SK-N-SH (cell line): ENCODE results near the gene CIT. TPM values are rescaled to one million over a fixed set of nuclear protein-coding genes. Genes with fewer than 3 reads are reported as not detected.
A peak's percentile ranks its signal among the peaks of the same experiment; 100 is the strongest.

ENCODE experiments used
- CTCF ChIA-PET: fragments of 300-600, 350-600 bp; formaldehyde crosslinking; extraction: SDS; loops from one replicate; lab custom pipeline; 2021; lab: Yijun Ruan, JAX
- POLR2A ChIA-PET: fragments of 350-600 bp; sonication (Branson Sonifier 250); formaldehyde crosslinking; extraction: SDS; loops from one replicate; lab custom pipeline; 2020; ENCODE audit warnings: antibody characterized with exemption, inconsistent platforms; lab: Yijun Ruan, JAX
- DNase-seq: peaks from one replicate; pipeline ENCODE4 v3.0.0; 2012
- H2AFZ ChIP-seq: fragments of 200-600 bp; sonication (generic); 2 replicates; pipeline ENCODE4 v1.8.1; 2016; ENCODE audit warnings: antibody characterized with exemption, mild to moderate bottlenecking, low read depth
- H3F3A ChIP-seq: fragments of 200-600 bp; sonication (generic); replicated peaks from 2 replicates; pipeline ENCODE3; 2016; ENCODE audit warnings: antibody characterized with exemption, mild to moderate bottlenecking; ENCODE audit not compliant: insufficient read depth
- H3K27ac ChIP-seq, 2 experiments: fragments of 200-500 bp in 1 of 2; fragments of 200-600 bp in 1 of 2; sonication (Bioruptor generic) in 1 of 2; sonication (generic), shearing (Covaris generic) in 1 of 2; 2 replicates each; pipeline versions ENCODE4 v1.5.1 to v1.6.1; 2014 to 2016; ENCODE audit warnings: low read depth in 2 of 2, inconsistent platforms in 1 of 2, low read length in 1 of 2, mild to moderate bottlenecking in 1 of 2, mixed read lengths in 1 of 2
- H3K27me3 ChIP-seq: fragments of 200-600 bp; sonication (generic), shearing (Covaris generic); 2 replicates; pipeline ENCODE4 v1.6.1; 2016; ENCODE audit warnings: mixed run types; ENCODE audit not compliant: insufficient read depth
- H3K36me3 ChIP-seq, 2 experiments: fragments of 200-500 bp in 1 of 2; fragments of 200-600 bp in 1 of 2; sonication (Bioruptor generic) in 1 of 2; sonication (generic) in 1 of 2; replicated peaks in 1 of 2; 2 replicates each; pipeline versions ENCODE3 to v1.5.1; 2014 to 2016; ENCODE audit warnings: low read length in 1 of 2, mild to moderate bottlenecking in 1 of 2; ENCODE audit not compliant: insufficient read depth in 2 of 2, control insufficient read depth in 1 of 2
- H3K4me1 ChIP-seq, 2 experiments: fragments of 200-500 bp in 1 of 2; fragments of 200-600 bp in 1 of 2; sonication (Bioruptor generic) in 1 of 2; sonication (generic), shearing (Covaris generic) in 1 of 2; 2 replicates each; pipeline versions ENCODE4 v1.5.1 to v1.6.1; 2014 to 2016; ENCODE audit warnings: low read depth in 1 of 2, low read length in 1 of 2, mixed run types in 1 of 2; ENCODE audit not compliant: insufficient read depth in 2 of 2, control insufficient read depth in 1 of 2
- H3K4me2 ChIP-seq: fragments of 200-600 bp; sonication (generic), shearing (Covaris generic); 2 replicates; pipeline ENCODE4 v1.6.1; 2017; ENCODE audit warnings: mixed run types
- H3K4me3 ChIP-seq, 2 experiments: fragments of 200-500 bp in 1 of 2; fragments of 200-600 bp in 1 of 2; sonication (Bioruptor generic) in 1 of 2; sonication (generic), shearing (Covaris generic) in 1 of 2; 2 replicates each; pipeline versions ENCODE4 v1.5.1 to v1.8.1; 2014 to 2016; ENCODE audit warnings: low read depth in 2 of 2, inconsistent platforms in 1 of 2, low read length in 1 of 2, mild to moderate bottlenecking in 1 of 2, mixed read lengths in 1 of 2, moderate library complexity in 1 of 2
- H3K79me2 ChIP-seq: fragments of 200-600 bp; sonication (generic); 2 replicates; pipeline ENCODE4 v1.8.1; 2017; ENCODE audit warnings: mild to moderate bottlenecking; ENCODE audit not compliant: insufficient read depth
- H3K9ac ChIP-seq: fragments of 200-600 bp; sonication (generic); 2 replicates; pipeline ENCODE4 v1.6.1; 2017; ENCODE audit warnings: mixed run types
- H3K9me2 ChIP-seq: fragments of 200-600 bp; sonication (generic); 2 replicates; pipeline ENCODE4 v1.6.1; 2017; ENCODE audit warnings: mixed run types
- H3K9me3 ChIP-seq: fragments of 200-600 bp; sonication (generic); 2 replicates; pipeline ENCODE4 v1.6.1; 2017; ENCODE audit warnings: mixed run types, mild to moderate bottlenecking, moderate library complexity
- H4K20me1 ChIP-seq: fragments of 200-600 bp; sonication (generic); 2 replicates; pipeline ENCODE4 v1.6.1; 2017; ENCODE audit warnings: mild to moderate bottlenecking, mixed run types; ENCODE audit not compliant: insufficient read depth
- EP300 ChIP-seq, 2 experiments: IDR thresholded peaks; 2 replicates each; pipeline versions ENCODE4 v1.4.0 to v1.6.1; 2012; ENCODE audit warnings: borderline replicate concordance in 1 of 2, low read depth in 1 of 2, low read length in 1 of 2
- FOSL2 ChIP-seq: IDR thresholded peaks from 2 replicates; pipeline ENCODE4 v1.4.0; 2012; ENCODE audit warnings: low read depth, mild to moderate bottlenecking, moderate library complexity, borderline replicate concordance
- FOXM1 ChIP-seq: IDR thresholded peaks from 2 replicates; pipeline ENCODE4 v1.4.0; 2012; ENCODE audit warnings: low read depth, mild to moderate bottlenecking
- JUND ChIP-seq: IDR thresholded peaks from 2 replicates; pipeline ENCODE4 v1.4.0; 2012
- MXI1 ChIP-seq: IDR thresholded peaks from 2 replicates; pipeline ENCODE4 v1.6.1; 2012; ENCODE audit warnings: mild to moderate bottlenecking, low read depth, low read length, improper control_type of control experiment
- NFIC ChIP-seq: IDR thresholded peaks from 2 replicates; pipeline ENCODE4 v1.4.0; 2012; ENCODE audit warnings: borderline replicate concordance
- POLR2AphosphoS5 ChIP-seq: IDR thresholded peaks from 2 replicates; pipeline ENCODE4 v1.6.1; 2012; ENCODE audit warnings: low read depth, low read length
- RCOR1 ChIP-seq: fragments of 150-350 bp; IDR thresholded peaks from 2 replicates; pipeline ENCODE4 v1.6.1; 2017; ENCODE audit warnings: antibody characterized with exemption, low read length
- RXRA ChIP-seq: IDR thresholded peaks from 2 replicates; pipeline ENCODE4 v1.4.0; 2012; ENCODE audit warnings: low read depth, mild to moderate bottlenecking, borderline replicate concordance
- SIN3A ChIP-seq: IDR thresholded peaks from 2 replicates; pipeline ENCODE4 v1.6.1; 2012; ENCODE audit warnings: low read depth, mild to moderate bottlenecking, low read length, moderate library complexity, borderline replicate concordance
- SMC3 ChIP-seq: IDR thresholded peaks from 2 replicates; pipeline ENCODE4 v1.6.1; 2012; ENCODE audit warnings: low read depth, low read length, improper control_type of control experiment
- TAF1 ChIP-seq: IDR thresholded peaks from 2 replicates; pipeline ENCODE4 v1.6.1; 2012; ENCODE audit warnings: low read depth, mild to moderate bottlenecking, low read length, moderate library complexity, borderline replicate concordance
- TCF12 ChIP-seq: IDR thresholded peaks from 2 replicates; pipeline ENCODE4 v1.4.0; 2012
- TEAD4 ChIP-seq: IDR thresholded peaks from 2 replicates; pipeline ENCODE4 v1.4.0; 2012; ENCODE audit warnings: mild to moderate bottlenecking, borderline replicate concordance; ENCODE audit not compliant: insufficient read depth
- WGBS: methylation state at CpG from one replicate; pipeline ENCODE4 v1.1.6; 2017; ENCODE audit warnings: low lambda C conversion rate; 5-methylcytosine and 5-hydroxymethylcytosine counted together
- polyA plus RNA-seq, 3 experiments: library from polyadenylated mRNA; depleted of rRNA; stranded (reverse); fragments of >200 nt; gene quantifications; 2 replicates each; pipeline ENCODE4 v1.2.3, GENCODE V29; 2012
- TF ChIP-seq, protein P1 (sequence below): IDR thresholded peaks from 2 replicates; pipeline ENCODE4 v1.4.0; 2012; ENCODE audit warnings: low read depth
- TF ChIP-seq, protein P2 (sequence below): fragments of 150-350 bp; IDR thresholded peaks from 2 replicates; pipeline ENCODE4 v1.6.1; 2017; ENCODE audit warnings: antibody characterized with exemption, low read length, low read depth, borderline replicate concordance
- TF ChIP-seq, protein P3 (sequence below): IDR thresholded peaks from 2 replicates; pipeline ENCODE4 v1.4.0; 2012; ENCODE audit warnings: low read depth, borderline replicate concordance
- TF ChIP-seq, protein P4 (sequence below): IDR thresholded peaks from 2 replicates; pipeline ENCODE4 v1.6.1; 2012; ENCODE audit warnings: mild to moderate bottlenecking, low read depth, low read length, moderate library complexity
- TF ChIP-seq, protein P5 (sequence below): IDR thresholded peaks from 2 replicates; pipeline ENCODE4; 2012

Gene CIT
- polyA plus RNA-seq, 1 of the 3 experiments (the other 2 are of a cell fraction) = 7.7 TPM

DNA sequence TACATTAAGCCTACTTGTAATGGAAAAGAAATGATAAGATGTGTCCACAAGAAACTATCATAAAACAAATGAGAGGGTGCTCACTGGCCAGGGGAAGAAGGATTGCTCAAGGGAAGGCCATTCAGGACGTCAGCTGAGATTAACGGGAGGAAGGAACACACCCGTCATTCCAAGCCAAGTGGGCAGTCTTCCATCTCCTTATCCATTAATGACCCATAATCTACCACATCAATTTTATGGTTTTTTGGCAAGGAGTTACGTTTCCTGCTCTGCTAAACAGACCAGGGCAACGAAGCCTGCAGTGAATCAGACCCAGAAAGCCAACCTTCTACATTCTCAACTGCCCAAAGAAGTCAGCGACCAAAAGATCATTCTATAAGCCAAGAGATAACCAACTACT is 184.1 kb downstream of the CIT start:
- peak; percentile 58 for DNase-seq
- Histone ChIP-seq H3K27me3 (no peaks in the 10 kb centered on the region), H3K79me2 (no peaks in the 10 kb centered on the region), H3K27ac (peak overlapping the region; percentile 72 to 83), H3K4me3 (no peak overlapping the region), H3K9ac (no peak overlapping the region), H3K36me3 (no peaks in the 10 kb centered on the region), H3K9me2 (no peaks in the 10 kb centered on the region), H4K20me1 (peaks cover 4% of the 10 kb centered on the region; the same call in 1 of the 2 replicates), H3K9me3 (no peaks in the 10 kb centered on the region), H3F3A (peaks cover 20% of the 10 kb centered on the region), H3K4me2 (peak overlapping the region; percentile 63), H3K4me1 (peaks cover 18 to 20% of the 10 kb centered on the region in 2 experiments), H2AFZ (0 out of 2 replicates have a peak overlapping the region, but pooled peaks have one; percentile 7)
- POLR2A ChIA-PET = no interaction called here
- TF ChIP-seq, protein P1, sequence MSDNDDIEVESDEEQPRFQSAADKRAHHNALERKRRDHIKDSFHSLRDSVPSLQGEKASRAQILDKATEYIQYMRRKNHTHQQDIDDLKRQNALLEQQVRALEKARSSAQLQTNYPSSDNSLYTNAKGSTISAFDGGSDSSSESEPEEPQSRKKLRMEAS = peak; percentile 32; the same call in 1 of the 2 replicates
- TF ChIP-seq, protein P2, sequence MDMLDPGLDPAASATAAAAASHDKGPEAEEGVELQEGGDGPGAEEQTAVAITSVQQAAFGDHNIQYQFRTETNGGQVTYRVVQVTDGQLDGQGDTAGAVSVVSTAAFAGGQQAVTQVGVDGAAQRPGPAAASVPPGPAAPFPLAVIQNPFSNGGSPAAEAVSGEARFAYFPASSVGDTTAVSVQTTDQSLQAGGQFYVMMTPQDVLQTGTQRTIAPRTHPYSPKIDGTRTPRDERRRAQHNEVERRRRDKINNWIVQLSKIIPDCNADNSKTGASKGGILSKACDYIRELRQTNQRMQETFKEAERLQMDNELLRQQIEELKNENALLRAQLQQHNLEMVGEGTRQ = no peak
- TF ChIP-seq TAF1 (no peak), TCF12 (peak; percentile 96), TEAD4 (peak; percentile 84), MXI1 (no peak), JUND (peak; percentile 75), SMC3 (no peak), POLR2AphosphoS5 (peak; percentile 75), RXRA (no peak), FOXM1 (no peak), EP300 (IDR thresholded peaks at IDR 0.05; ENCODE audit: borderline replicate concordance in 1 of 2, low read depth in 1 of 2, low read length in 1 of 2) (peak; percentile 71 to 89; a peak in 3 of 4 replicates), FOSL2 (peak; percentile 55; the same call in 1 of the 2 replicates), SIN3A (peak; percentile 71; the same call in 1 of the 2 replicates), NFIC (peak; percentile 99), RCOR1 (peak; percentile 33; the same call in 1 of the 2 replicates)
- TF ChIP-seq, protein P3, sequence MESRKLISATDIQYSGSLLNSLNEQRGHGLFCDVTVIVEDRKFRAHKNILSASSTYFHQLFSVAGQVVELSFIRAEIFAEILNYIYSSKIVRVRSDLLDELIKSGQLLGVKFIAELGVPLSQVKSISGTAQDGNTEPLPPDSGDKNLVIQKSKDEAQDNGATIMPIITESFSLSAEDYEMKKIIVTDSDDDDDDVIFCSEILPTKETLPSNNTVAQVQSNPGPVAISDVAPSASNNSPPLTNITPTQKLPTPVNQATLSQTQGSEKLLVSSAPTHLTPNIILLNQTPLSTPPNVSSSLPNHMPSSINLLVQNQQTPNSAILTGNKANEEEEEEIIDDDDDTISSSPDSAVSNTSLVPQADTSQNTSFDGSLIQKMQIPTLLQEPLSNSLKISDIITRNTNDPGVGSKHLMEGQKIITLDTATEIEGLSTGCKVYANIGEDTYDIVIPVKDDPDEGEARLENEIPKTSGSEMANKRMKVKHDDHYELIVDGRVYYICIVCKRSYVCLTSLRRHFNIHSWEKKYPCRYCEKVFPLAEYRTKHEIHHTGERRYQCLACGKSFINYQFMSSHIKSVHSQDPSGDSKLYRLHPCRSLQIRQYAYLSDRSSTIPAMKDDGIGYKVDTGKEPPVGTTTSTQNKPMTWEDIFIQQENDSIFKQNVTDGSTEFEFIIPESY = peak; percentile 36; the same call in 1 of the 2 replicates
- TF ChIP-seq, protein P4, sequence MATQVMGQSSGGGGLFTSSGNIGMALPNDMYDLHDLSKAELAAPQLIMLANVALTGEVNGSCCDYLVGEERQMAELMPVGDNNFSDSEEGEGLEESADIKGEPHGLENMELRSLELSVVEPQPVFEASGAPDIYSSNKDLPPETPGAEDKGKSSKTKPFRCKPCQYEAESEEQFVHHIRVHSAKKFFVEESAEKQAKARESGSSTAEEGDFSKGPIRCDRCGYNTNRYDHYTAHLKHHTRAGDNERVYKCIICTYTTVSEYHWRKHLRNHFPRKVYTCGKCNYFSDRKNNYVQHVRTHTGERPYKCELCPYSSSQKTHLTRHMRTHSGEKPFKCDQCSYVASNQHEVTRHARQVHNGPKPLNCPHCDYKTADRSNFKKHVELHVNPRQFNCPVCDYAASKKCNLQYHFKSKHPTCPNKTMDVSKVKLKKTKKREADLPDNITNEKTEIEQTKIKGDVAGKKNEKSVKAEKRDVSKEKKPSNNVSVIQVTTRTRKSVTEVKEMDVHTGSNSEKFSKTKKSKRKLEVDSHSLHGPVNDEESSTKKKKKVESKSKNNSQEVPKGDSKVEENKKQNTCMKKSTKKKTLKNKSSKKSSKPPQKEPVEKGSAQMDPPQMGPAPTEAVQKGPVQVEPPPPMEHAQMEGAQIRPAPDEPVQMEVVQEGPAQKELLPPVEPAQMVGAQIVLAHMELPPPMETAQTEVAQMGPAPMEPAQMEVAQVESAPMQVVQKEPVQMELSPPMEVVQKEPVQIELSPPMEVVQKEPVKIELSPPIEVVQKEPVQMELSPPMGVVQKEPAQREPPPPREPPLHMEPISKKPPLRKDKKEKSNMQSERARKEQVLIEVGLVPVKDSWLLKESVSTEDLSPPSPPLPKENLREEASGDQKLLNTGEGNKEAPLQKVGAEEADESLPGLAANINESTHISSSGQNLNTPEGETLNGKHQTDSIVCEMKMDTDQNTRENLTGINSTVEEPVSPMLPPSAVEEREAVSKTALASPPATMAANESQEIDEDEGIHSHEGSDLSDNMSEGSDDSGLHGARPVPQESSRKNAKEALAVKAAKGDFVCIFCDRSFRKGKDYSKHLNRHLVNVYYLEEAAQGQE = peak; percentile 12; the same call in 1 of the 2 replicates
- TF ChIP-seq, protein P5, sequence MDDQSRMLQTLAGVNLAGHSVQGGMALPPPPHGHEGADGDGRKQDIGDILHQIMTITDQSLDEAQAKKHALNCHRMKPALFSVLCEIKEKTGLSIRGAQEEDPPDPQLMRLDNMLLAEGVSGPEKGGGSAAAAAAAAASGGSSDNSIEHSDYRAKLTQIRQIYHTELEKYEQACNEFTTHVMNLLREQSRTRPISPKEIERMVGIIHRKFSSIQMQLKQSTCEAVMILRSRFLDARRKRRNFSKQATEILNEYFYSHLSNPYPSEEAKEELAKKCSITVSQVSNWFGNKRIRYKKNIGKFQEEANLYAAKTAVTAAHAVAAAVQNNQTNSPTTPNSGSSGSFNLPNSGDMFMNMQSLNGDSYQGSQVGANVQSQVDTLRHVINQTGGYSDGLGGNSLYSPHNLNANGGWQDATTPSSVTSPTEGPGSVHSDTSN = peak; percentile 94
- CTCF ChIA-PET = no interaction called here
- WGBS = 13% methylated on average over 6 of the region's 6 CpGs
